GM19043 (cell line): ENCODE results near the gene TNFRSF1A.
"Not testable (repeated sequence)": the region's sequence is repeated elsewhere in the genome, so short reads cannot be mapped to it uniquely, and the experiment has no call there.

Experiments
- ATAC-seq: cut with Tn5 transposase; IDR thresholded peaks from one replicate; pipeline ENCODE4 v1.9.1; 2021; ENCODE audit warnings: low read depth; ENCODE audit not compliant: unreplicated experiment

The TNFRSF1A gene

DNA sequence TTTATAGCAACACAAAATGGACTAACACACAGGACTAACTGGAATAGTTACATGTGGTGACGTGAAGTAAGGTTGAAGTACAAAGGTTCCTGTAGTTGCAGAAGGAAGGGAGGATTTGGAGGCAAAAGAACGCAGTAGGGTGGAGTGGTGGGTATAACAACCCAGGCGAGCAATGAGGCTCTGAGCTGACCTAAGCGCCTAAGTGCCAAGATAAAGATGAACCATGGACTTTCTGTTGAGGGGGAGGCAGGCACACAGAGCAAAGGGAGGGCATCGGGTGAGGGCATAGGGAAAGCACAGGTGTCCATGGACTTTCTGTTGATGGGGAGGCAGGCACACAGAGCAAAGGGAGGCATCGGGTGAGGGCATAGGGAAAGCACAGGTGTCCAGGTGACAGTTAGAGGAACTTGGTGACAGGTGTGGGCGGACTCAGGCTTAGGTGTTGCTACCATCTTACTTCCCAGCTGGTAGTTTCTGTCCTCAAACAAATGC is 18.2 kb upstream of the TNFRSF1A start:
- ATAC-seq, result no peak

- ATAC-seq, result no peak
Measured at GRCh38 chr12:6358881-6359280, 17.0 kb upstream of the TNFRSF1A start.

DNA sequence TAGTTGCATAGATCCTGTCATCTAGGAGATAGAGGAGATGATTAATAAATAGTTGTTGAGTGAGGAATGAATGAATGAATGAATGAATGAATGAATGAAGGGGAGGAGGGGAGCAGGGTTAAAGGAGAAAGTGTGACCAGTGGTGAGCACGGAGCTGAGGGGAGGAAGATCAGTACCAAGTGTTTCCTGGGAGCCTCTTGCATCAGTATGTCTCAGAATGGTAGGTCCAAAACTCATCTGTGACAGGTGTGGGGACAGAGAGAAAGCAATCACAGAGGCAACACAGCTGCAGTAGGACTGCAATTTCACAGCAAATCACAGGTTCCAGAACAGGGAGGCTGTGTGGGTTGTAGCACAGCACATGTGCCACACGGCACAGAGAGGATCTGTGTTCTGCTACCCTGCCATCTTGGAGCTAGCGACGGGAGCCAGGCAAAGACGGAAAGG is 14.5 kb upstream of the TNFRSF1A start:
- no peak for ATAC-seq

GRCh38 chr12:6355491-6356373 is 13.9 kb upstream of the TNFRSF1A start:
- ATAC-seq, result no peak

- no peak for ATAC-seq
Measured at GRCh38 chr12:6354495-6355393, 12.9 kb upstream of the TNFRSF1A start.

GRCh38 chr12:6352193-6353173 is 10.6 kb upstream of the TNFRSF1A start:
- ATAC-seq, result no peak

- ATAC-seq, result no peak
Measured at GRCh38 chr12:6351622-6352021, 9.7 kb upstream of the TNFRSF1A start.

DNA sequence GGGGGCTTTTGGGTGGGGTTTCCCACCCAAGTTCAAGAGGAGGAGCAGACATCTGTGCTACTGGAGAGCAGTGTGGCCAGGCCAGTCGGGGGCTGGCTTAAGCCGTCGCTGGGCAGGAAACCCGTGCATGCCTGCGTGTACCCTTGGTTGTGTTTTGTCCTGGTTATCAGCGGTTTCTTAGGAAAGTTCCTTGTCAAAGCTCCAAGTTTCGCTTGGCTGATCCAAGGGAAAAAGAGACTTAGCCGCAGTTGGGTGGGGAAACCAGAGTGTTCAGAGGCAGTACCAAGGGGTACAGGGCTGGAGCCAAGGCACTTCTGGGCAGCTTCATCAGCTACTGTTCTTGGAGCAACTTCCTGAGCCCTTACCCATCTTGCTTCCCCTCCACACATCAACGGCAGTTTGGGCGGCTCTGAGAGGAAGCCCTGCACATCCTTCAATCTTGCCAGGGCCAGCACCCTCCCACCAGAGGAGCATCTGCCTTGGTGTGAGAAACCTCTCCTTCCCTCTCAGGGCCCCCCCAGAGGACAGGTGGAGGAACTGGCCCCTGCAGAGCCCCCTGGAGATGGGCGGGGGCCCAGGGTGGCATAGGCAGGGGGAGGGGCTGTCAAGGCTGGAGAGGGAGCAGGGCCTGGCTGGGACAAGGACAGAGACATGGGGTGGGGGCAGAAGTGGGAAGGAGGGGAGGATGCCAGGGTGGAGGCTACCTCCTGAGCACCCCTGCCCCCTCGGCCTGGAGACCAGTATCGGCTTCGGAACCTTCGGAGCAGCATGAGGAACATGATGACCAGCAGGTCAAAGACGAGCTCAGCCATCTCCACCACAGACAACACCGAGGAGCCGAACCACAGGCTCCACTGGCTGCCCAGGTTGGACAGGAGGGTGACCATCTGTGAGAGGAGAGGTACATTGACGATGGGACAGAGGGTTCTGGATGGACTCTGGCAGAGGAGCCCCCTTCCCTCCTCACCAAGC is 5.8 kb upstream of the TNFRSF1A start:
- no peak for ATAC-seq

DNA sequence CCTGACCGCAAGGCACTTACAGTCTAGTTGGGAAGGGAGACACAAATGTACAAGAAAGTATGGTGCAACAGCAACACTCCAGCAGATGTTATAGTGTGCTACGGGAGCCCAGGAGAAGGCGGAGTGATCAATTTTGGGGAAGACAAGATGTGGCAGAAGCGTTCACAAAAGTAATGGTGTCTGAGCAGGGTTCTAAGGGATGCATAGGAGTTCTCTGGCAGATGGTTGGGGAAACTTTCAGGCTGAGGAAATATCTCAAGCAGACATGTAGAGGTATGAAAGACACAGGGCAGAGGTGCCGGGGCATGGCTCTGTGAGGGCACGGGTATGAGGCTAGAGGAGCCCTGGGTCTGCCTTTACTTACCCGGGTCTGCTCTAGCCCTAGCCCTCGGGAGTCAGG is 5.1 kb upstream of the TNFRSF1A start:
- no peak for ATAC-seq

- no peak for ATAC-seq
Measured at GRCh38 chr12:6346235-6346832, 4.5 kb upstream of the TNFRSF1A start.

GRCh38 chr12:6345319-6346091 is 3.6 kb upstream of the TNFRSF1A start:
- ATAC-seq, result no peak

DNA sequence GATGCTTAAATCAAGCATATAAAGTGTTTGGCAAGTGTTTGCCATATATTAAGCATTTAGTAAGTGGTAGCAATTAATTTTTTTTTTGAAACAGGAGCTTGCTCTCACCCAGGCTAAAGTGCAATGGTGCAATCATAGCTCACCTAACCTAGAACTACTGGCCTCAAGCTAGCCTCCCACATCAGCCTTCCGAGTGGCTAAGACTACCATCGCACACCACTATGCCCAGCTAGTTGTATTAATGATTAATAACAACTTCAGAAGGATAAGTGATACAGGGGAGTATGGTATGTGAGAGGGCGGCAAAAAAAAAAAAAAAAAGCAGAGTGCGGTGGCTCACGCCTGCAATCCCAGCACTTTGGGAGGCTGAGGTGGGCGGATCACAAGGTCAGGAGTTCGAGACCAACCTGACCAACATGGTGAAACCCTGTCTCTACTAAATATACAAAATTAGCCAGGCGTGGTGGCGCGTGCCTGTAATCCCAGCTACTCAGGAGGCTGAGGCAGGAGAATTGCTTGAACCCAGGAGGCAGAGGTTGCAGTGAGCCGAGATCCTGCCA is 2.3 kb upstream of the TNFRSF1A start:
- not testable (repeated sequence) for ATAC-seq

DNA sequence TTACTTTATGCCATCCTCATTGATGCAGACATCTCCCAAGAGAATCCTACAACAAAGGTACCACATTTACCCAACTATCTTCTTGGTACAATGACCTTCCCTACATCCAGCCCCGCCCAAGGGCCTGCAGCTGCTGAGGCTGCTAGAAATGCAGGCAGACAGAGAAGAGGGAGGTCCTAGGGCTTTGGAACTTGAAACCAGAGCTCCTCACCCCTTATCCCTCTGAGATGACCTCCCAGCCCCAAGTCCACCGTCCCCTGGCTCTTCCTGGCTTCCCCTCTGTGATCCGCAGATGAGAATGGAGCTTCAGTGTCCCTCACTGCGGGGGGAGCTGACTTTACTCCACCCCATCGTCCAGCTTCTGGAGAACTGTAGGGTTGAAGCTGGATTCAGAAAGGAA is 1.6 kb upstream of the TNFRSF1A start:
- no peak for ATAC-seq

DNA sequence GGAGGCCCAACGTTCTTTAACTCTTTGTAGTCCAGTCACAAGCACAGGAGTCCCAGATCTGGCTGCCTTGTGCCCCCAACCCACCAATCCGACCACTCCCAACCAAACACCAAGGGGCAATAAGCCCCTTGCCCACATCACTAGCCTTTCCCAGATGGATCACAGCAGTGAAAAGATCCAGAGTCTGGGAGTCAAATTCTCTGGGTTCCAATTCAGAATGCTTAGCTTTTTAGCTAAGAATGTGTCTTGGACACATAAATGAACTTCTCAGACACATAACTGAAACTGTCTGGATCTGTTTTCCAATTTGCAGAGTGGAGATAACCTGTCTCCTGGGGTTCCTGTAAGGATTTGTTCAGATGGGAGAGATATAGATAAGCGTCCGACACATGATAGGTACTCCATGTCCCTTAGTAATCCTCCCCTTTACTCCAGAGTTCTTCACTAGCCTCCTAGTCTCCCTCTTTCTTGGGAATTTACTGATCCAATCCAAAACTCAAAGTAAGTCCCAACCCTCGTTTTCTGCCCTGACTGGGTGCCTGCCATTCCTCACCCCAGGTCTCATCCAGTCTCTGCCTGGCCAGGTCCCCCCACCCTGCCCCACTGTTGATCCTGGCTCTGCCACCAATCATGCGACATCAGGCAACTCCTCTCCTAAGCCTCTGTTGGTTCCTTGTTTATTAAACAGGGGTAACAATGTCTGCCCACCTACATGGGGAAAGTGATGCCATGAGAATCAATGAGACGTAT is 439 bp upstream of the TNFRSF1A start:
- ATAC-seq, result no peak

GRCh38 chr12:6340745-6341416 is 995 bp downstream of the TNFRSF1A start:
- ATAC-seq, result no peak

- no peak for ATAC-seq
Measured at GRCh38 chr12:6340032-6340638, 1.7 kb downstream of the TNFRSF1A start.
